ENCODE results near the gene MTURN.

Gene MTURN

DNA sequence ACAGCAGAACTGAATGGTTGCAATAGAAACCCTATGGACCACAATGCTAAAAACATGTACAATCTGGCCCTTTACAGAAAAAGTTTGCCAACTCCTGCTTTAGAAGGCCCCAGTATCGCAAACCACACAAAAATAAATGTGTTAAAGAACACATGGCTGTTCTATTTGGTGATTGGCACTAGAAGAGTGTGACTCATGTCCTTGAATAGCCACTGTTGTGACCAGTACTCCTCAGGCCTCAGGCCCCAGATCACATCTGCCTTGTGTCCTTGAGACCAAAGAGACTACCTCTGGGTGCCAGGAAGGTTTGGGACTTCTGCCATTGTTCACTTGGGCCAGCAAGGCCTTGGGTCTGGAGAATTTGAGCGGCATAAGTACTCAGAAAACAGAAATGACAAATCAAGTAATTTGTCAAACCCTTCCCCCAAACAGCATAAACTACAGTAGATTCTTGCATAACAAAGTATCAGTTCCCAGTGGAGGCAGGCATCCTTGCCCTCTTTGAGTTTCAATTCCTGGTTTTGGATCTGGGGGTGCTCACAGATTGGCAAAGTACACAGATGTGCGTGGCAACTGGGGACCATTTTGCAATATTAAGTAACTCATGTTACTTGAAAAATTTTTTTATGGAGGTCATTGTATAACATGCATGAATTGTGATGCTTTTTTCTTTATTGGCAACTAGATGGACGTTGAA is 50.2 kb downstream of the MTURN start:
- no peaks in the 10 kb centered on the region for H3K27me3 ChIP-seq (ENCODE audit: control insufficient read depth in 1 of 2, insufficient read depth in 1 of 2, low read length in 2 of 2)
- H2BK15ac ChIP-seq (ENCODE audit: low read depth, poor library complexity, severe bottlenecking) = no peak overlapping the region
- H3K9me3 ChIP-seq (ENCODE audit: control insufficient read depth, low read length) = peaks cover 3% of the 10 kb centered on the region
- H3K9ac ChIP-seq (ENCODE audit: low read length) = no peak overlapping the region
- no peak overlapping the region for H3K4me2 ChIP-seq (ENCODE audit: low read length, poor library complexity, severe bottlenecking)
- H3K23ac ChIP-seq (ENCODE audit: low read length in 2 of 2) = no peak overlapping the region
- no peaks in the 10 kb centered on the region for H3K4me1 ChIP-seq (ENCODE audit: control insufficient read depth, insufficient read depth, low read depth, low read length)
- H3K79me1 ChIP-seq (replicated peaks; ENCODE audit: low read length, poor library complexity, severe bottlenecking) = no peaks in the 10 kb centered on the region
- H4K91ac ChIP-seq (ENCODE audit: low read length) = no peak overlapping the region
- no peaks in the 10 kb centered on the region for H3K36me3 ChIP-seq (ENCODE audit: control insufficient read depth in 1 of 2, insufficient read depth in 2 of 2, low read depth in 1 of 2, low read length in 2 of 2)
- 79% methylated on average over 2 of the region's 4 CpGs for WGBS
- no peak overlapping the region for H3K27ac ChIP-seq (ENCODE audit: low read length, poor library complexity, severe bottlenecking)
- no peak overlapping the region for H2BK12ac ChIP-seq (ENCODE audit: low read length in 2 of 2)
- no peak overlapping the region for H2BK120ac ChIP-seq (ENCODE audit: low read depth, low read length)
- no peak overlapping the region for H2AK5ac ChIP-seq (ENCODE audit: low read length, severe bottlenecking)
- no peak overlapping the region for H3K14ac ChIP-seq (ENCODE audit: low read length in 2 of 2)
- DNase-seq = no peak
- H2AFZ ChIP-seq (ENCODE audit: low read depth, low read length) = no peak overlapping the region
- H4K8ac ChIP-seq (ENCODE audit: low read length) = no peak overlapping the region
- H3K18ac ChIP-seq (ENCODE audit: low read depth in 1 of 2, low read length in 2 of 2) = no peak overlapping the region
- no peak overlapping the region for H2BK5ac ChIP-seq (ENCODE audit: low read depth, low read length, poor library complexity, severe bottlenecking)
- H3K4me3 ChIP-seq (ENCODE audit: insufficient read depth in 1 of 2, low read depth in 1 of 2, low read length in 2 of 2) = no peak overlapping the region
- H3K4ac ChIP-seq (ENCODE audit: low read depth in 1 of 2, low read length in 2 of 2) = no peak overlapping the region

DNA sequence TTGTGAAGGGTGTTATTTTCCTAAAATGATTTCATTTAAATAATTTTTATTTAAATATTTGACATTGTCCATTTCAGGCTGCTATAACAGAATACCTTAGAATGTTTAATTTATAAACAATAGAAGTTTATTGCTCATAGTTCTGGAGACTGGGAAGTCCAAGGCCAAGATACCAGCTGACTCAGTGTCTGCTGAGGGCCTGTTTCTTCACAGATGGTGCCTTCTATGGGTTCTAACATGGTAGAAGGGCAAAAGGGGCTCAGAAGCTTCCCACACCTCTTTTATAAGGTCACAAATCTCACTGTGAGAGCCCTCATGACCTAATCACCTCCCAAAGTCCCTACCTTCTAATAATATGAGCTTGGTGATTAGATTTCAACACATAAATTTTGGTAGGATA is 50.7 kb downstream of the MTURN start:
- Histone ChIP-seq H2BK12ac (ENCODE audit: low read length in 2 of 2) (no peak overlapping the region), H2BK15ac (ENCODE audit: low read depth, poor library complexity, severe bottlenecking) (no peak overlapping the region), H3K27ac (ENCODE audit: low read length, poor library complexity, severe bottlenecking) (no peak overlapping the region), H3K27me3 (ENCODE audit: control insufficient read depth in 1 of 2, insufficient read depth in 1 of 2, low read length in 2 of 2) (no peaks in the 10 kb centered on the region), H2AFZ (ENCODE audit: low read depth, low read length) (no peak overlapping the region), H3K79me1 (replicated peaks; ENCODE audit: low read length, poor library complexity, severe bottlenecking) (no peaks in the 10 kb centered on the region), H3K18ac (ENCODE audit: low read depth in 1 of 2, low read length in 2 of 2) (no peak overlapping the region), H2AK5ac (ENCODE audit: low read length, severe bottlenecking) (no peak overlapping the region), H3K4me1 (ENCODE audit: control insufficient read depth, insufficient read depth, low read depth, low read length) (no peaks in the 10 kb centered on the region), H2BK5ac (ENCODE audit: low read depth, low read length, poor library complexity, severe bottlenecking) (no peak overlapping the region), H3K9me3 (ENCODE audit: control insufficient read depth, low read length) (peaks cover 3% of the 10 kb centered on the region), H3K23ac (ENCODE audit: low read length in 2 of 2) (no peak overlapping the region), H4K8ac (ENCODE audit: low read length) (no peak overlapping the region), H3K36me3 (ENCODE audit: control insufficient read depth in 1 of 2, insufficient read depth in 2 of 2, low read depth in 1 of 2, low read length in 2 of 2) (no peaks in the 10 kb centered on the region), H3K9ac (ENCODE audit: low read length) (no peak overlapping the region), H3K4ac (ENCODE audit: low read depth in 1 of 2, low read length in 2 of 2) (no peak overlapping the region), H3K4me3 (ENCODE audit: insufficient read depth in 1 of 2, low read depth in 1 of 2, low read length in 2 of 2) (no peak overlapping the region), H3K14ac (ENCODE audit: low read length in 2 of 2) (no peak overlapping the region), H4K91ac (ENCODE audit: low read length) (no peak overlapping the region), H2BK120ac (ENCODE audit: low read depth, low read length) (no peak overlapping the region), H3K4me2 (ENCODE audit: low read length, poor library complexity, severe bottlenecking) (no peak overlapping the region)
- no peak for DNase-seq

DNA sequence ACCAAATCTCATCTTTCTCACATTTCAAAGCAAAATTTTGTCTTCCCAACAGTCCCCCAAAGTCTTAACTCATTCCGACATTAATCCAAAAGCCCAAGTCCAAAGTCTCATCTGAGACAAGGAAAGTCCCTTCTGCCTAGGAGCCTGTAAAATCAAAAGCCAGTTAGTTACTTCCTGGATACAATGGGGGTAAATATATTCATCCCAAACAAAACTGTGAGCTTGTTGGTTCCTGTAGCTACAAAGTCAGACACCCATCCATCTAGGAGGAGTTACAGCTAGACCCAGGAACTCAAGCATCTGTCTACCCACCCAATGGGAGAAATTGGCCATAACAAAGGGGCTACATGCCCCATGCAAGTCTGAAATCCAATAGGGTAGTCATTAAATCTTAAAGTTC is 51.9 kb downstream of the MTURN start:
- peaks cover 0 to 7% of the 10 kb centered on the region in 2 experiments for H3K36me3 ChIP-seq (ENCODE audit: control insufficient read depth in 1 of 2, insufficient read depth in 2 of 2, low read depth in 1 of 2, low read length in 2 of 2)
- no peak overlapping the region for H3K14ac ChIP-seq (ENCODE audit: low read length in 2 of 2)
- WGBS = 40% methylated on average over 1 of the region's 1 CpG
- H2BK15ac ChIP-seq (ENCODE audit: low read depth, poor library complexity, severe bottlenecking) = no peak overlapping the region
- no peak overlapping the region for H4K8ac ChIP-seq (ENCODE audit: low read length)
- H3K4me2 ChIP-seq (ENCODE audit: low read length, poor library complexity, severe bottlenecking) = no peak overlapping the region
- H3K9ac ChIP-seq (ENCODE audit: low read length) = no peak overlapping the region
- no peaks in the 10 kb centered on the region for H3K4me1 ChIP-seq (ENCODE audit: control insufficient read depth, insufficient read depth, low read depth, low read length)
- H3K27me3 ChIP-seq (ENCODE audit: control insufficient read depth in 1 of 2, insufficient read depth in 1 of 2, low read length in 2 of 2) = peaks cover 0 to 4% of the 10 kb centered on the region in 2 experiments
- H3K4me3 ChIP-seq (ENCODE audit: insufficient read depth in 1 of 2, low read depth in 1 of 2, low read length in 2 of 2) = no peak overlapping the region
- H2AFZ ChIP-seq (ENCODE audit: low read depth, low read length) = no peak overlapping the region
- DNase-seq = no peak
- no peak overlapping the region for H4K91ac ChIP-seq (ENCODE audit: low read length)
- H2BK5ac ChIP-seq (ENCODE audit: low read depth, low read length, poor library complexity, severe bottlenecking) = no peak overlapping the region
- H3K18ac ChIP-seq (ENCODE audit: low read depth in 1 of 2, low read length in 2 of 2) = no peak overlapping the region
- H3K4ac ChIP-seq (ENCODE audit: low read depth in 1 of 2, low read length in 2 of 2) = no peak overlapping the region
- no peak overlapping the region for H3K27ac ChIP-seq (ENCODE audit: low read length, poor library complexity, severe bottlenecking)
- no peaks in the 10 kb centered on the region for H3K79me1 ChIP-seq (replicated peaks; ENCODE audit: low read length, poor library complexity, severe bottlenecking)
- H3K9me3 ChIP-seq (ENCODE audit: control insufficient read depth, low read length) = peaks cover 3% of the 10 kb centered on the region
- no peak overlapping the region for H2AK5ac ChIP-seq (ENCODE audit: low read length, severe bottlenecking)
- no peak overlapping the region for H2BK12ac ChIP-seq (ENCODE audit: low read length in 2 of 2)
- no peak overlapping the region for H3K23ac ChIP-seq (ENCODE audit: low read length in 2 of 2)
- no peak overlapping the region for H2BK120ac ChIP-seq (ENCODE audit: low read depth, low read length)

DNA sequence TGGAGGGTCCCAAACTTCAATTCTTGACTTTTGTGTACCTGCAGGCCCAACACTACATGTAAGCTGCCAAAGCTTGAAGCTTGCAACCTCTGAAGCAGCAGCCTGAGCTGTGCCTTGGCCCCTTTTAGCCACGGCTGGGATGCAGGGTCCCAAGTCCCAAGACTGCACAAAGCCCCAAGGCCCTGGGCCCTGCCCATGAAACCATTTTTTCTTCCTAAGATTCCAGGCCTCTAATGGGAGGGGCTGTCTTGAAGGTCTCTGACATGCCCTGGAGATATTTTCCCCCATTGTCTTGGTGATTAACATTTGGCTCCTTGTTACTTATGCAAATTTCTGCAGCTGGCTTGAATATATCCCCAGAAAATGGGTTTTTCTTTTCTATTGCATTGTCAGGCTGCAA is 52.7 kb downstream of the MTURN start:
- Histone ChIP-seq H2BK12ac (ENCODE audit: low read length in 2 of 2) (no peak overlapping the region), H3K4me1 (ENCODE audit: control insufficient read depth, insufficient read depth, low read depth, low read length) (no peaks in the 10 kb centered on the region), H3K27ac (ENCODE audit: low read length, poor library complexity, severe bottlenecking) (no peak overlapping the region), H4K8ac (ENCODE audit: low read length) (no peak overlapping the region), H3K4me3 (ENCODE audit: insufficient read depth in 1 of 2, low read depth in 1 of 2, low read length in 2 of 2) (no peak overlapping the region), H3K27me3 (ENCODE audit: control insufficient read depth in 1 of 2, insufficient read depth in 1 of 2, low read length in 2 of 2) (peaks cover 0 to 4% of the 10 kb centered on the region in 2 experiments), H3K4me2 (ENCODE audit: low read length, poor library complexity, severe bottlenecking) (no peak overlapping the region), H2BK120ac (ENCODE audit: low read depth, low read length) (no peak overlapping the region), H3K4ac (ENCODE audit: low read depth in 1 of 2, low read length in 2 of 2) (no peak overlapping the region), H2BK15ac (ENCODE audit: low read depth, poor library complexity, severe bottlenecking) (no peak overlapping the region), H2AK5ac (ENCODE audit: low read length, severe bottlenecking) (no peak overlapping the region), H3K79me1 (replicated peaks; ENCODE audit: low read length, poor library complexity, severe bottlenecking) (no peaks in the 10 kb centered on the region), H4K91ac (ENCODE audit: low read length) (no peak overlapping the region), H3K14ac (ENCODE audit: low read length in 2 of 2) (no peak overlapping the region), H2BK5ac (ENCODE audit: low read depth, low read length, poor library complexity, severe bottlenecking) (no peak overlapping the region), H3K9me3 (ENCODE audit: control insufficient read depth, low read length) (peaks cover 3% of the 10 kb centered on the region), H3K23ac (ENCODE audit: low read length in 2 of 2) (no peak overlapping the region), H3K9ac (ENCODE audit: low read length) (no peak overlapping the region), H3K36me3 (ENCODE audit: control insufficient read depth in 1 of 2, insufficient read depth in 2 of 2, low read depth in 1 of 2, low read length in 2 of 2) (peaks cover 0 to 7% of the 10 kb centered on the region in 2 experiments), H3K18ac (ENCODE audit: low read depth in 1 of 2, low read length in 2 of 2) (no peak overlapping the region), H2AFZ (ENCODE audit: low read depth, low read length) (no peak overlapping the region)
- 40% methylated on average over 1 of the region's 1 CpG for WGBS
- DNase-seq = no peak

All from mesenchymal stem cell (in vitro differentiated cells and primary cell).